IMR-90 (cell line): Measurements from ENCODE around the gene APOF. TPM values are rescaled to one million over a fixed set of nuclear protein-coding genes. Genes with fewer than 3 reads are reported as not detected.

Experiments used
- ATAC-seq: fragments of 200-7000 bp; cut with Tn5 transposase; 2 replicates; pipeline ENCODE4 v1.9.1; 2020; ENCODE audit warnings: low read depth, mild to moderate bottlenecking, moderate library complexity
- BruUV-seq: library from RNA; stranded (reverse); fragments of 400-500 nt; replicated peaks from 2 replicates; lab custom pipeline; 2021; lab: Mats Ljungman, UMichigan
- CTCF ChIA-PET: fragments of 300-600 bp; formaldehyde crosslinking; extraction: SDS; loops from one replicate; lab custom pipeline; 2021; ENCODE audit warnings: antibody characterized with exemption; lab: Yijun Ruan, JAX
- POLR2A ChIA-PET: fragments of 300-600 bp; sonication (Branson Sonifier 250); formaldehyde crosslinking; loops from one replicate; lab custom pipeline; 2022; ENCODE audit warnings: antibody characterized with exemption; ENCODE audit not compliant: unreplicated experiment; lab: Charles Lee
- DNase-seq: peaks from one replicate; pipeline ENCODE4 v3.0.0; 2013
- H2AFZ ChIP-seq: replicated peaks from 2 replicates; pipeline ENCODE3; 2013; ENCODE audit warnings: low read length, mild to moderate bottlenecking; ENCODE audit not compliant: poor library complexity
- H2AK5ac ChIP-seq: 2 replicates; pipeline ENCODE4 v1.6.1; 2013; ENCODE audit warnings: low read depth, low read length, inconsistent platforms
- H2AK9ac ChIP-seq: replicated peaks from 2 replicates; pipeline ENCODE3; 2013; ENCODE audit warnings: mild to moderate bottlenecking, low read depth, low read length, moderate library complexity; ENCODE audit not compliant: poor library complexity
- H2BK120ac ChIP-seq: 2 replicates; pipeline ENCODE4 v1.6.1; 2013; ENCODE audit warnings: low read depth, low read length, inconsistent platforms
- H2BK15ac ChIP-seq: 3 replicates; pipeline ENCODE4 v1.6.1; 2013; ENCODE audit warnings: low read depth, low read length, inconsistent platforms
- H2BK20ac ChIP-seq: 2 replicates; pipeline ENCODE4 v1.6.1; 2013; ENCODE audit warnings: low read depth, mild to moderate bottlenecking, inconsistent platforms, low read length, moderate library complexity
- H2BK5ac ChIP-seq: 2 replicates; pipeline ENCODE4 v1.6.1; 2013; ENCODE audit warnings: mild to moderate bottlenecking, low read depth, low read length, inconsistent platforms; ENCODE audit not compliant: poor library complexity, severe bottlenecking
- H3K14ac ChIP-seq: replicated peaks from 2 replicates; pipeline ENCODE4 v1.6.1; 2013; ENCODE audit warnings: low read depth, low read length, inconsistent platforms
- H3K18ac ChIP-seq: 2 replicates; pipeline ENCODE4 v1.6.1; 2013; ENCODE audit warnings: low read depth, low read length, control low read depth
- H3K23ac ChIP-seq: 2 replicates; pipeline ENCODE4 v1.6.1; 2013; ENCODE audit warnings: low read depth, low read length, inconsistent platforms
- H3K27ac ChIP-seq: 2 replicates; pipeline ENCODE4 v1.5.1; 2013; ENCODE audit warnings: mild to moderate bottlenecking, control low read depth, low read length; ENCODE audit not compliant: insufficient read depth
- H3K27me3 ChIP-seq: 2 replicates; pipeline ENCODE4 v1.6.1; 2013; ENCODE audit warnings: low read length; ENCODE audit not compliant: control insufficient read depth, insufficient read depth
- H3K36me3 ChIP-seq: 2 replicates; pipeline ENCODE4 v1.6.1; 2013; ENCODE audit warnings: low read length, mixed read lengths; ENCODE audit not compliant: control insufficient read depth, insufficient read depth
- H3K4ac ChIP-seq: 2 replicates; pipeline ENCODE4 v1.6.1; 2013; ENCODE audit warnings: low read depth, low read length, inconsistent platforms
- H3K4me1 ChIP-seq: 2 replicates; pipeline ENCODE4 v1.6.1; 2013; ENCODE audit warnings: low read length, mixed read lengths; ENCODE audit not compliant: control insufficient read depth, insufficient read depth
- H3K4me2 ChIP-seq: 2 replicates; pipeline ENCODE4 v1.6.1; 2013; ENCODE audit warnings: low read depth, mild to moderate bottlenecking, control low read depth, low read length, moderate library complexity
- H3K4me3 ChIP-seq: 2 replicates; pipeline ENCODE4 v1.5.1; 2013; ENCODE audit warnings: low read depth, mild to moderate bottlenecking, control low read depth, low read length, moderate library complexity; ENCODE audit not compliant: insufficient read depth
- H3K56ac ChIP-seq: 2 replicates; pipeline ENCODE4 v1.6.1; 2013; ENCODE audit warnings: low read length, inconsistent platforms; ENCODE audit not compliant: insufficient read depth; ENCODE audit errors: extremely low read depth
- H3K79me1 ChIP-seq, 2 experiments: 2 replicates each; pipeline ENCODE4 v1.6.1; 2013; ENCODE audit warnings: low read length in 2 of 2, inconsistent platforms in 1 of 2, low read depth in 1 of 2
- H3K9ac ChIP-seq: 2 replicates; pipeline ENCODE4 v1.6.1; 2013; ENCODE audit warnings: low read depth, low read length, control low read depth
- H3K9me1 ChIP-seq: 2 replicates; pipeline ENCODE4 v1.6.1; 2013; ENCODE audit warnings: low read length, inconsistent platforms; ENCODE audit not compliant: insufficient read depth
- H3K9me3 ChIP-seq: 2 replicates; pipeline ENCODE4 v1.6.1; 2013; ENCODE audit warnings: low read length; ENCODE audit not compliant: control insufficient read depth, insufficient read depth
- H4K20me1 ChIP-seq: 2 replicates; pipeline ENCODE4 v1.6.1; 2013; ENCODE audit warnings: low read length, inconsistent platforms; ENCODE audit not compliant: insufficient read depth
- H4K5ac ChIP-seq: 2 replicates; pipeline ENCODE4 v1.6.1; 2013; ENCODE audit warnings: mild to moderate bottlenecking, low read depth, low read length, control low read depth
- H4K8ac ChIP-seq, 2 experiments: 2 replicates each; pipeline ENCODE4 v1.6.1; 2013; ENCODE audit warnings: low read depth in 2 of 2, low read length in 2 of 2, control low read depth in 1 of 2, inconsistent platforms in 1 of 2
- H4K91ac ChIP-seq: 2 replicates; pipeline ENCODE4 v1.6.1; 2013; ENCODE audit warnings: low read depth, low read length, inconsistent platforms; ENCODE audit not compliant: insufficient read depth
- CEBPB ChIP-seq: IDR thresholded peaks from 2 replicates; pipeline ENCODE4 v1.6.1; 2012; ENCODE audit warnings: low read depth, low read length, improper control_type of control experiment
- MXI1 ChIP-seq: IDR thresholded peaks from 2 replicates; pipeline ENCODE4 v1.6.1; 2012; ENCODE audit warnings: low read depth, mild to moderate bottlenecking, low read length, moderate library complexity, borderline replicate concordance
- NFE2L2 ChIP-seq: fragments of 150-350 bp; IDR thresholded peaks from 2 replicates; pipeline ENCODE4 v1.6.1; 2016; ENCODE audit warnings: low read depth, mild to moderate bottlenecking, low read length
- RCOR1 ChIP-seq: IDR thresholded peaks from 2 replicates; pipeline ENCODE4 v1.6.1; 2012; ENCODE audit warnings: mild to moderate bottlenecking, low read length, improper control_type of control experiment; ENCODE audit not compliant: insufficient replicate concordance
- SMC3 ChIP-seq: fragments of 150-350 bp; IDR thresholded peaks from 2 replicates; pipeline ENCODE4 v1.6.1; 2016; ENCODE audit warnings: low read depth, mild to moderate bottlenecking, antibody characterized with exemption, low read length, moderate library complexity
- WGBS, 2 experiments: methylation state at CpG; one replicate each; pipeline versions ENCODE4 v1.1.5 to v1.1.7; 2013; ENCODE audit warnings: missing lambda C conversion rate in 2 of 2; ENCODE audit not compliant: insufficient read length in 1 of 2; ENCODE audit errors: extremely low coverage in 2 of 2; 5-methylcytosine and 5-hydroxymethylcytosine counted together
- dilution Hi-C: fragments of 300-500 bp; cut with HindIII; formaldehyde crosslinking; loops from one replicate; pipeline ENCODE4 v1.14.3; 2018; ENCODE audit warnings: low sequenced_read_pairs; ENCODE audit not compliant: unreplicated experiment
- in situ Hi-C: fragments of 300-500 bp; cut with MboI; formaldehyde crosslinking; loops from 3 replicates; pipeline ENCODE4 v1.14.3; 2019; ENCODE audit warnings: low sequenced_read_pairs, inconsistent platforms, mixed read lengths
- intact Hi-C: fragments of 100-400 bp; cut with micrococcal nuclease; formaldehyde crosslinking; loops from 2 replicates; pipeline ENCODE4 v1.10.0; 2022
- polyA plus RNA-seq, 3 experiments: library from polyadenylated mRNA; depleted of rRNA; stranded (reverse); fragments of >200 nt; gene quantifications; 2 replicates each; pipeline ENCODE4 v1.2.3, GENCODE V29; 2012; ENCODE audit warnings: low replicate concordance in 1 of 3
- total RNA-seq: library from RNA; depleted of rRNA; stranded (reverse); fragments of >200 nt; gene quantifications from 2 replicates; pipeline ENCODE4 v1.2.3, GENCODE V29; 2012

APOF gene
- total and polyA plus RNA-seq, 2 of the 4 experiments (the other 2 are of a cell fraction): not detected

DNA sequence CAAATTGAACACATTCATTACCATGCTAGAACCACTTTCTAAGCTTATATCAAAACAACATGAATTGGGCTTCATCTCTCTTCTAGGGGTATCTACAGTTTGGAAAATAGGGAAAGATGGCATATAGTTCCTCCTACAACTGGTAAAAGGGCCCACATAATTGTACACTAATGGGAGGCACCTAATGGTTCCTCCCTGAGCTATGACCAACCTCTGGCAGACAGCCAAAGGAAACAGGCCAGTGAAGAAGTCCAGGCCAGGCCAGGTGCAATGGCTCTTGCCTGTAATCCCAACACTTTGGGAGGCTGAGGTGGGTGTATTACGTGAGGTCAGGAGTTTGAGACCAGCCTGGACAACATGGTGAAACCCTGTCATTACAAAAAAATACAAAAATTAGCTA is 23.2 kb upstream of the APOF start:
- Histone ChIP-seq H3K14ac (no peak overlapping the region), H2BK20ac (no peak overlapping the region), H3K79me1 (no peaks in the 10 kb centered on the region), H3K9me3 (no peaks in the 10 kb centered on the region), H3K18ac (no peak overlapping the region), H3K23ac (no peak overlapping the region), H3K36me3 (no peaks in the 10 kb centered on the region), H4K91ac (no peak overlapping the region), H3K56ac (no peak overlapping the region), H3K9me1 (peaks cover 3% of the 10 kb centered on the region; the same call in 1 of the 2 replicates), H4K8ac (no peak overlapping the region), H2AK5ac (no peak overlapping the region), H3K27ac (no peak overlapping the region), H4K20me1 (no peaks in the 10 kb centered on the region), H2BK5ac (no peak overlapping the region), H2AK9ac (no peak overlapping the region), H3K27me3 (peaks cover 9% of the 10 kb centered on the region), H3K4me1 (peaks cover 9% of the 10 kb centered on the region), H3K9ac (no peak overlapping the region), H2AFZ (no peak overlapping the region), H3K4me2 (no peak overlapping the region), H2BK120ac (no peak overlapping the region), H3K4ac (no peak overlapping the region), H2BK15ac (no peak overlapping the region), H4K5ac (no peak overlapping the region), H3K4me3 (no peak overlapping the region)
- TF ChIP-seq SMC3 (no peak), NFE2L2 (no peak), RCOR1 (no peak), MXI1 (no peak), CEBPB (no peak)
- DNase-seq (no peak), ATAC-seq (no peak)
- ChIA-PET CTCF (no interaction called here), POLR2A (no interaction called here)
- no TSS peak for BruUV-seq
- in situ Hi-C loops: no loop called here
- no CpG with 5 or more reads among the region's 1 CpG for WGBS, 2 experiments
- dilution Hi-C loops: no loop called here
- intact Hi-C loops: loop anchor here (5.0 kb wide), 1 partner anchor 51 kb away; no protein-coding TSS in a partner anchor
